ENCODE results near the gene ERH.

DNA sequence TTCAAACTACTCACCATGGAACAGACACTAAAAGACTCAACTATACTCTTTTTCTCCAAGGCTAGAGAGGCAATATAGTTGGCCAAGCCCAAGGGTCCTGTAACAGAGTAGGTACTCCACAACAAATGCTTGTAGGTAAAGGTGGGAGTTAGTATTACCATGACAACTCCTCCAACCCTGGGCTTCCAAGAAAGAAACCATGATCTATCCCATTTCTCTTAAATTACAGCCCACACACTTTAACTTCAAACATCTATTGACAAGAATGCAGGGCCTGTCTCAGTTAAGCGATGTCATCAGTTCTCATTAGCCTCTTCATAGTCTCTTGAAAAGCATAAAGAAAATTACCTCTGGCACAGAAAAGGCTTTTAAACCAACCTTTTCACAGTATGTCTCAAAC lies 25.0 kb downstream of the ERH start:
- no peak for TF ChIP-seq TAF1 (IDR thresholded peaks at IDR 0.05; ENCODE audit: borderline replicate concordance, insufficient read depth, low read length)
- TF ChIP-seq, protein P1, sequence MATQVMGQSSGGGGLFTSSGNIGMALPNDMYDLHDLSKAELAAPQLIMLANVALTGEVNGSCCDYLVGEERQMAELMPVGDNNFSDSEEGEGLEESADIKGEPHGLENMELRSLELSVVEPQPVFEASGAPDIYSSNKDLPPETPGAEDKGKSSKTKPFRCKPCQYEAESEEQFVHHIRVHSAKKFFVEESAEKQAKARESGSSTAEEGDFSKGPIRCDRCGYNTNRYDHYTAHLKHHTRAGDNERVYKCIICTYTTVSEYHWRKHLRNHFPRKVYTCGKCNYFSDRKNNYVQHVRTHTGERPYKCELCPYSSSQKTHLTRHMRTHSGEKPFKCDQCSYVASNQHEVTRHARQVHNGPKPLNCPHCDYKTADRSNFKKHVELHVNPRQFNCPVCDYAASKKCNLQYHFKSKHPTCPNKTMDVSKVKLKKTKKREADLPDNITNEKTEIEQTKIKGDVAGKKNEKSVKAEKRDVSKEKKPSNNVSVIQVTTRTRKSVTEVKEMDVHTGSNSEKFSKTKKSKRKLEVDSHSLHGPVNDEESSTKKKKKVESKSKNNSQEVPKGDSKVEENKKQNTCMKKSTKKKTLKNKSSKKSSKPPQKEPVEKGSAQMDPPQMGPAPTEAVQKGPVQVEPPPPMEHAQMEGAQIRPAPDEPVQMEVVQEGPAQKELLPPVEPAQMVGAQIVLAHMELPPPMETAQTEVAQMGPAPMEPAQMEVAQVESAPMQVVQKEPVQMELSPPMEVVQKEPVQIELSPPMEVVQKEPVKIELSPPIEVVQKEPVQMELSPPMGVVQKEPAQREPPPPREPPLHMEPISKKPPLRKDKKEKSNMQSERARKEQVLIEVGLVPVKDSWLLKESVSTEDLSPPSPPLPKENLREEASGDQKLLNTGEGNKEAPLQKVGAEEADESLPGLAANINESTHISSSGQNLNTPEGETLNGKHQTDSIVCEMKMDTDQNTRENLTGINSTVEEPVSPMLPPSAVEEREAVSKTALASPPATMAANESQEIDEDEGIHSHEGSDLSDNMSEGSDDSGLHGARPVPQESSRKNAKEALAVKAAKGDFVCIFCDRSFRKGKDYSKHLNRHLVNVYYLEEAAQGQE (IDR thresholded peaks at IDR 0.05; ENCODE audit: insufficient read depth in 1 of 2, low read depth in 2 of 2, low read length in 2 of 2): no peak

All from PFSK-1 (cell line).